Measurements from ENCODE around the gene SF3A1.

SF3A1 gene

DNA sequence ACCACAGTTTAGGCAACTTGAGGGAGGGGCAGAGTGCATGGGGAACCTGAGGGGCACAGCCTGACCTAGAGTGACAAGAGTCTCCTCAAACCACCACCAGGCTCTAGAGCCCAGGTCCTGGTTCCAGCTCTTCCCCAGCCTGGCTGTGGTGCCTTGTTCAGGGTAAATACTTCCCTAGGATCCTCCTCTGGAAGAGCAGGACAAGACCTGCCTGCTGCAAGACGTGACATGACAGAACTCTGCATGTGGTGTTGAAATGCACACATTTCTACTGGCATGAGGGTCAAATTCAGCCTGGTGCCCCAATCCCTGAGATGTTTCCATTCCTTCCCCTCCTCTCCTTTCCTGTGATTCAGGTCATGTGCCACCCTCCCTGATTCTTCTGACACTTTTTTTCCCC, 43.5 kb upstream of the SF3A1 start:
- H3K4me3 ChIP-seq (ENCODE audit: low read depth, low read length): no peak overlapping the region
- no peak for DNase-seq (ENCODE audit: low read depth)
- TF ChIP-seq, protein P1, sequence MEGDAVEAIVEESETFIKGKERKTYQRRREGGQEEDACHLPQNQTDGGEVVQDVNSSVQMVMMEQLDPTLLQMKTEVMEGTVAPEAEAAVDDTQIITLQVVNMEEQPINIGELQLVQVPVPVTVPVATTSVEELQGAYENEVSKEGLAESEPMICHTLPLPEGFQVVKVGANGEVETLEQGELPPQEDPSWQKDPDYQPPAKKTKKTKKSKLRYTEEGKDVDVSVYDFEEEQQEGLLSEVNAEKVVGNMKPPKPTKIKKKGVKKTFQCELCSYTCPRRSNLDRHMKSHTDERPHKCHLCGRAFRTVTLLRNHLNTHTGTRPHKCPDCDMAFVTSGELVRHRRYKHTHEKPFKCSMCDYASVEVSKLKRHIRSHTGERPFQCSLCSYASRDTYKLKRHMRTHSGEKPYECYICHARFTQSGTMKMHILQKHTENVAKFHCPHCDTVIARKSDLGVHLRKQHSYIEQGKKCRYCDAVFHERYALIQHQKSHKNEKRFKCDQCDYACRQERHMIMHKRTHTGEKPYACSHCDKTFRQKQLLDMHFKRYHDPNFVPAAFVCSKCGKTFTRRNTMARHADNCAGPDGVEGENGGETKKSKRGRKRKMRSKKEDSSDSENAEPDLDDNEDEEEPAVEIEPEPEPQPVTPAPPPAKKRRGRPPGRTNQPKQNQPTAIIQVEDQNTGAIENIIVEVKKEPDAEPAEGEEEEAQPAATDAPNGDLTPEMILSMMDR (IDR thresholded peaks at IDR 0.05; ENCODE audit: low read depth, low read length, missing control alignments): no peak
- in situ Hi-C loops (cut with HindIII; ENCODE audit: low sequenced_read_pairs): no loop called here

DNA sequence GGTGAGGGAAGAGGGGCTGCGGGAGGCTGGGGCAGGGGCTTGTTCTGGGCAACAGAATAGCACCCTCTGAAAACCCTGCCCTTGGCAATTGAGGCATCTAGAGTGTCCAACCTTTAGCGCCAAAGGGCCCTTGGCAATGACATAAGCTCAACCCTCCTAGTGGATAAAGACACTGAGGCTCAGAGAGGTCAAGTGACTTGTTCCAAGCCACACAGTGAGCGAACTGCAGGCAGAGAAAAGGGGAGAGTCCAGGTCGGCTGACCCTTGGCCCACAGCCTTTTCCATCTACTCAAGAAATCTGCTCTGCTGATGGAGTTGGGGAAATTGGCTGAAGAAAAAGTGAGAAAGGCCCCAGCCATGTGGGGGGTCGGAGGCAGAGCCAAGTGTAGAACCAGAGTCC, 43.0 kb upstream of the SF3A1 start:
- H3K4me3 ChIP-seq (ENCODE audit: low read depth, low read length): no peak overlapping the region
- DNase-seq (ENCODE audit: low read depth): no peak
- TF ChIP-seq, protein P1 (IDR thresholded peaks at IDR 0.05; ENCODE audit: low read depth, low read length, missing control alignments): no peak
- in situ Hi-C loops (cut with HindIII; ENCODE audit: low sequenced_read_pairs): no loop called here

DNA sequence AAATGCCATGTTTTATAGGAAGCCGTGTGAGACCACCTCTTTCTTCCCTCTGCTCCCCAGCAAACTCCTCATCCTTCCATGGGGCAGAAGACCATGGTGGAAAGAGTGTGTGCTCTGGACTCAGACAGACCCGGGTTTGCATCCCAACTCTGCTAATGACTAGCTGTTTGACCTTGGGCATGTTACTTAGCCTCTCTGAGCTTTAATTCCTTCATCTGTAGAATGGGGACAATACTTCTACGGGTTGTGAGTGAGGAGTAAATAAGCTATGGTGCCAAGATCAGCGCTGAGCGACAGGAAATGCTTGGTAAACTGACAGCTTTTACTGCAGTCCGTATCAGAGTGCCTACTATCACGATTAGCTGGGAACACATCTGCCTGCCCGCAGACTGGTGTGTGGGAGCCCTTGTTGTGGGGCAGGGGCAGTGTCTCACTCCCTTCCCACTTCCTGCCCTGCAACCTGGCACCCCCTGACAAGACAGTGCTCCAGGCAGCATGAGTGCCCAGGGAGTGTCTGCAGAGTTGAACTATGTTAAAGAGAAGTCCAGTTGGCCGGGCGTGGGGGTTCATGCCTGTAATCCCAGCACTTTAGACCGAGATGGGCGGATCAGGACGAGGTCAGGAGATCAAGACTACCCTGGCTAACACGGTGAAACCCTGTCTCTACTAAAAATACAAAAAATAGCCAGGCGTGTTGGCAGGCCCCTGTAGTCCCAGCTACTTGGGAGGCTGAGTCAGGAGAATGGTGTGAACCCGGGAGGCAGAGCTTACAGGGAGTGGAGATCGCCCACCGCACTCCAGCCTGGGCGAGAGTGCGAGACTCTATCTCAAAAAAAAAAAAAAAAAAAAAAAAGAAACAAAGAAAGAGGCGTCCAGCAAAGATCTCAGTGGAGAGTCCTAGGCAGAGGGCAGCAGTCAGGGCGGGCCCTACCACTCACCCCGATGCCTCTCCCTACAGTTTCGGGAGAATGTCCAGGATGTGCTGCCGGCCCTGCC, 42.3 kb upstream of the SF3A1 start:
- in situ Hi-C loops (cut with HindIII; ENCODE audit: low sequenced_read_pairs): no loop called here
- TF ChIP-seq, protein P1 (IDR thresholded peaks at IDR 0.05; ENCODE audit: low read depth, low read length, missing control alignments): no peak
- DNase-seq (ENCODE audit: low read depth): no peak
- peak overlapping the region; percentile 70 for H3K4me3 ChIP-seq (ENCODE audit: low read depth, low read length)

DNA sequence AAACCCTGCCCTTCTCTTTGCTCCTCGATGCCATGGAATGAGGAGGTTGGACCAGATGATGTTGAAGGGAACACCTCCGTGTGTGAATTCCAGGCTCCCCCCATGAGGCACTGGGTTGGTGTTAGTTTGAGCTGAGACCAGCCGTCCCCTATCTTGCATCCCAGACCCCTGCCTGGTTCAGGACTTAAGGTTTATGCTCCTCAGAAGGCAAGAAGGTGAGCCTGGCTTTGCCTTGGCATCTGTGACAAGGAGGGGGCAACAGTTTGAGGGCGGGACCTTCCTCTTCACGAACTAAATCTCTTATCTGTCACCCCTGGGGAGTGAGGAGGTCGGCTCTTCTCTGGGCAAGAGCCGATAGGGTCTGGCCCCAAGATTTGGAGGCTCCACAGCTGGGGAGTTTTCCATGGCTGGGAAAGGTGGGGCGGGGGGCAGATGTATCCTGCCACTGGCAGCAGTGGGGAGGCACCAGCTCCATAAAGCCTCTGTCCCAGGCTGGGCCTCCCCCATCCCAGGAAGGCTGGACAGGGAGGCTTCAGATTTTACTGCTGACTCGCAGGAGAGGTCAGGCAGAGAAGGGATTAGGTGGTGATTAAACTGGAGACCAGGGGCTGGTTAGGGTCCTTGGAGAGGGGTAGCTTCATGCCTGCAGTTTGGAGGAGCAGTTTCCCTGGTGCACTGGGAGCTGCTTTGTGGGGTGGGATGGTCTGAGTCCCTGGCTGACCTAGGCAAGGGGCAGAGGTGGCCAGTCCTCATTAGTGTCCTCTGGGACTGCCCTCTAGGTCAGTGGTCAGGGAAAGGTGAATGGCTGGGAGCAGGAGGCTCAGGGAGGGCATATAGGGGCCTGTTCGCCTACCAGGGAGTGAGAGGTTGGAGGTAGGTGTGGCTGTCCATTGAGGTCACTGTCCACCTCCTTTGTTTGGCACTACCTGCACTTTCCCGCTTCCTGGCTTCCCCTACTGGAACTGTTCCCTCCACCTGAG, 41.3 kb upstream of the SF3A1 start:
- H3K4me3 ChIP-seq (ENCODE audit: low read depth, low read length): peak overlapping the region; percentile 70
- in situ Hi-C loops (cut with HindIII; ENCODE audit: low sequenced_read_pairs): no loop called here
- DNase-seq (ENCODE audit: low read depth): no peak
- TF ChIP-seq, protein P1 (IDR thresholded peaks at IDR 0.05; ENCODE audit: low read depth, low read length, missing control alignments): no peak

DNA sequence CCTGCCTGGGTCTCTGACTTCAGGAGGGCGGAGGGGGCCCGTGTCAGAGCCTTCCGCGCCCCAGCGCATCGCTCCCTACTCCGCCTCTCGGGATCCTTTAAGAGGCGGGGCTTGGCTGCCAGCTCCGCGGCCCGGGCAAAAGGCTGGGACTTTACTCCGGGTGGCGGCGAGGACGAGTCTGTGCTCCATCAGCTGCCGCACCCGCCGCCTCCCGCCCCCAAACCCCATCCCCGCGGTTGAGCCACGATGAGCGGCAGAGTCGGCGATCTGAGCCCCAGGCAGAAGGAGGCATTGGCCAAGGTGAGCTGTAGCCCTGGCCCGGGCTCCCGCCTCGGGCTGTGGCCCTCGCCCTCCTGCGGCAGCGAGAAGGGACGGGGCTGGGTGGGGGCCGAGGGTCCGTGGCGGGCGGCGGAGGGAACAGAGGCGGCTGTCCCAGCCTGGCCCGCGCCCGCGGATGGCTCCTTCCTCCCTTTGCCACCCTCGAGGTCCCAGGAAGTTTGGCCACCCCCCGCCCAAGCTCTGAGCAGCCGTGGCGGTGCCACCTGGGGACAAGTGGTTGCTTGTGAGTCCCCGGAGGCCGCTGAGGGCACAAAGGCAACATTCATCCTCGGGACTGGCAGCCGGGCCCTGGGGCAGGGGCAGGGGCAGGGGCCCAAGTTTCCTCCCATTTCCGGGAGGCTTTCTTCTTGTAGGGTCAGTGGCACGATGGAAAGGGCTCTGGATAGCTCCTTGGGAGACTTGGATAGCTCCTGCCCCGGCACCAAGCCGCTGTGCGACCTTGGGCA, 40.4 kb upstream of the SF3A1 start, which contains the start of gene SEC14L2:
Gene SEC14L2 (plus strand): TSS at position 148 of the 785 bp plus-strand sequence. CDS start 99 bp downstream, at position 247.
- TF ChIP-seq, protein P1 (IDR thresholded peaks at IDR 0.05; ENCODE audit: low read depth, low read length, missing control alignments): no peak
- peak within 1 kb of the TSS; percentile 70 for H3K4me3 ChIP-seq (ENCODE audit: low read depth, low read length)
- in situ Hi-C loops (cut with HindIII; ENCODE audit: low sequenced_read_pairs): no loop called here
- no peak for DNase-seq (ENCODE audit: low read depth)
